ENCODE results near the gene BMP4.

The BMP4 gene

DNA sequence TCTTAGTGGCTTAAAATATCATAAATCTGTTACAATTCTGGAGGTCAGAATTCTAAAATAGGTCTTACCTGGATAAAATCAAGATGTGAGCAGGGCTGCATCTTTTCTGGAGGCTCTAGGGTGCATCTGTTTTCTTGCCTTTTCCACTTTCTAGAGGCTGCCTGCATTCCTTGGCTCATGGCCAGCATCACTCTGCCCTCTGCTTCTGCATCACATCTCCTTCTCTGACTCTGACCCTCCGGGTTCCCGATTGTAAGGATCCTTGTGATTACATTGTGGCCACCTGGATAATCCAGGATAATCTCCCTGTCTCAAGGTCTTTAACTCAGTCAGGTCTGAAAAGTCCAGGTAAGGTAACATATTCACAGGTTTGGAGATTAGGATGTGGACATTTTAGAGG lies 11.0 kb upstream of the BMP4 start:
- intact Hi-C loops (cut with DNase I) = no loop called here
- DNase-seq = no peak

DNA sequence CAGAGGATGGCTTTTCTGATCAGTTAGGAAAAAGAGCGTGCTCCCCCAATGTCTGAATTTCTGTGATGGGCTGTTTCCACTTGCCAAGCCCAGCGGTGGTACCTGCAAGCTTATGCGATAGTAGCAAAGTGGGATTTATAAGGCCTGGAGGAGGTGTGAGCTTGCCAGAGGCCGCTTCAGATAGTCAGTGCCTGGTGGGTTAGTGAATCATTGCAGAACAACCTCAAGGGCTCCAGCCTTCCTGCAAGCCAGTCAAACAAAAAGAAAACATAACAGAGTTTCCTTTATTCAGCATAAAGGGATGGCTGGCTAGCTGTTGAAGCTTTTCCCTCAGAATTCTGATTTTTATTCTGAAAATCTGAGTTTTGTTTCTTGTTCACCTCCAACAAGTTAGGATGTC lies 7.6 kb upstream of the BMP4 start:
- no peak for DNase-seq
- intact Hi-C loops (cut with DNase I) = no loop called here

- peak in 2 of 10 donors; percentile 77 to 81 for DNase-seq
- intact Hi-C loops (cut with DNase I) = no loop called here
Measured at GRCh38 chr14:53963320-53964227, 6.9 kb upstream of the BMP4 start.

DNA sequence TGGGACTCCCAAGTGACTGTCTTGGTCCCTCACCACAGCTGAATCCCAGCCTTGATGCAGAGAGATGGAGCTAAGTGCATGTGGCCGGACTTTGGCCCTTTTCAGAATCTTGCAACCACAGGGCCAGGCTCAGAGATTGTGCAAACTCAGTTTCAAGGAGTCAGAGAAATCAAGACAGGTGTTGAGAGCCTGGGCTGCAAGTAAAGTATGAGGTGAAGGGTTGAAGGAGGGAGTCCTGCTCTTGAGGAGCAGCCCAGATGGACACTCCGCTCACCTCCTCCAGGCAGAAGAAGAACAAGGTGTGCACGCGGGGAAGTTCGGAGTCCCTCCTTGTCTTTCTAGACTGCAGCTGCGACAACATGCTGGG lies 6.3 kb upstream of the BMP4 start:
- intact Hi-C loops (cut with DNase I) = no loop called here
- DNase-seq = no peak

GRCh38 chr14:53958628-53959027 lies 2.0 kb upstream of the BMP4 start:
- no peak for DNase-seq
- intact Hi-C loops (cut with DNase I) = no loop called here

GRCh38 chr14:53957739-53958138 lies 1.1 kb upstream of the BMP4 start:
- no peak for DNase-seq
- intact Hi-C loops (cut with DNase I) = no loop called here

GRCh38 chr14:53955671-53956426 lies 776 bp downstream of the BMP4 start:
- intact Hi-C loops (cut with DNase I) = no loop called here
- peak in 3 of 10 donors; percentile 73 to 79 (median 77) for DNase-seq

DNA sequence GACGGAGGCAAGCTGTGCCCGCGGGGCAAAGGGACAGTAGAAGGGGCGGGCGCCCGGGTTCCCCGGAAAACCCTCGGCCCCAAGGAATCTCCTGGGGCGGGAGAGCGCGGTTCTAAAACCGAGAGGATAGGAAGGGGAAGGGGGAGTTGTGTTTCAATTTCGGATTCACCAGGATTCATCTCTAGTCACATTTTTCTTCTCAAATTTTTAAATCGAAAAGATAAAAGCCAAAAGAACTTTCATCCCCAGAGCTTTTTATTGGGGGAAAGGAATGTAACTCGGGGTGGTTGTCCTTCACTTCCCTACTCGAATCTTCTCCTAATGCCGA lies 1.4 kb downstream of the BMP4 start:
- intact Hi-C loops (cut with DNase I) = no loop called here
- no peak for DNase-seq

DNA sequence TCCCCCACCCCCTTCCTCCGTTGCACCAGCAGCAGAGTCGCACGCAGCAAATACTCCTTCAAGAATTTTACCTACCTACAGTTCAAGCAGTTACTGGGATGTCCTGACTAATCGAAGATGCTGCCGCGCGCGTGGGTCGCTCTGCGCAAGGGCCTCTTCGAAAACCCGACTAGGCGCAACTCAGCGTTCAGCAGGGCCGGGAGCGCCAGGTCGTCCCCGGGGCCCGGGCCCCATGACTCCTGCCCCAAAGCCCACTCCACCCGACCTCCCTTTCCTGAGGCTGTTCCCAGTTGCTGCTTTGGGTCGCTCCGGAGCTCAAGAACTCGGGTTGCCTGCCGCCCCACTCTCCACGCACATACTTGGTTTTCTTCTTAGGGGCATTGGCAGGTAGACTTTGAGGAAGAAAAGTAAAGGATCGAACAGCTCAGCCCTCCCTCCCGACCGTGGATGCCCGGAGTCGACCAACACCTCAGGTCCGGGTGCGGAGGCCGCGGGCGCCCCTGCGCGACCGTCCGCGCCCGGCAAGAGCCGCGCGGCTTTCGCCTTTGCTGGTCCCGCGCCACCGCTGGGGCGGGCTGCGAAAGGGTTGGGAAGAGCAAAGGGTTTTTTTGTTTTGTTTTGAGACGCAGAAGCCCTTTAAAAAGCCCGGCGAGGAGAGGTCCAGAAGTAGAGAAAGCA lies 1.9 kb downstream of the BMP4 start:
- DNase-seq = peak in 5 of 10 donors; percentile 16 to 79 (median 72)
- intact Hi-C loops (cut with DNase I) = no loop called here

DNA sequence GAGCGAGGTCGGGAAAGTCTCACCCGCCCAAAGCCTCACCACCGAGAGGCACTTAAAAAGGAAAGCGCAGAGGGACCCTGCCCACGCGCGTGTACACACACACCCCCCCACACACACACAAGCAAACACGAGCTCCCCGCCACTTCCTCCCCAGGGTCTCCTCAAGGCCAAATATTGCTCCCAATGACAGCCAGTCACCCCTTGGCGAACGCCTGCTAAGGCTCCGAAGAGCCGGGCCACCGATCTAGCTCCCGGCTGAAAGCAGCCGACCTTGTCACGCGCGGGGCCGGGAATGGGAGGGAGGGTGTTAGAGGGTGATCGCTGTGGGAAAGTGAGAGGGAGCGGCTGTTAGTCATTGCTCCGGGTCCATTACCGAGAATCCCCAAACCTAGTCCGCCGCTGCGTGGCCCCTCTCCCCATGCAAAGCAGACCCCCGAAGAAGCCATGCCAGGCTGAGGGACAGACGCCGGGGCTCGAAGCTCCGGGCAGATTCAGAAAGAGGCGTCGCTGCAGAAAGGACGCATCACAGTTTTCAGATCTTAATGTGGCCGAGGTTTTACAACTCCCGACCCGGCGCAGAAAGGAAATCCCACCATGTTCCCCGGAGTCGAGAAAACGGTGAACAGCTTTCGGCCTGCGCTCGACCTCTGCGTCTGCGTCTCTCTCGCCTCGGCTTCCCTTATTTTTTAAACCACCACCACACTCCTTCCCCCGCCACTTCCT lies 2.6 kb downstream of the BMP4 start:
- DNase-seq = peak in 5 of 10 donors; percentile 18 to 87 (median 71)
- intact Hi-C loops (cut with DNase I) = no loop called here

DNA sequence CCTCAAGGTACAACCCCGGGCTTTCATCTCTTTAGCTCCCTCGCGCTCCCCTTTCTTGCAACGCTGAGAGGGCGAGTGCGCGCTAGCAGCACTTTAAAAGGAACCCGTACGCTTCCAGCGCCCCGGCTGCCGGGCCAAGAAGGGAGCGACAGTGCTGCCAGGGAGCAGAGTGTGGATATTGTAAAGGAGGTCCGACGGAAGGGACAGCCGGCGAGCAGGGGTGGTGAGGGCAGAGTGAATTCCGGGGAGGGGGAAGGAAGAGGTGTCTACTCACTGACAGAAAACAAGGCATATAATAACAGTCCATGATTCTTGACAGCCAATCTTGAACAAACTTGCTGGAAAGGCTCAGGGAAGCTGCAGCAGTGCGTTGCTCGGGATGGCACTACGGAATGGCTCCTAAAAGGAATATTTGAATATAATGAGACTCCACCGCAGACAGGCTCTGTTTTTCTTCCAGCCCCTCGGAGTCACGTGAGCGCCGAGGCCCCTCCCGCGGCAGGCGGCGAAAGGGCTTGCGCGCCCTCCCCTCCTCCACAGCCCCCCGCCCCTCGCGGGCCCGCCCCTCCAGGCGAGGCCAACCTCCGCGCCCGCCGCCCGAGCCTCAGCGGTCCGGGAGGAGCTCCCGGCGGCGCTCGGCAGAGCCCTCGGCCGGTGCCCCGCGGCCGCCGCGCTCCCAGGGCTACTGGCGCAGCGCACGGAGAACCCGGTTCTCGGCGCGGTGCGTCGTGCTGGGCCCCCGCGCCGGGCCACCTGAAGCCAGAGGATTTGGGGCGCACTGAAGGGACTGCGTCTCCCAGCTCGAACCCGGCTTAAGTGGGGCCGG lies 3.4 kb downstream of the BMP4 start:
- peak in 8 of 10 donors; percentile 58 to 93 (median 60) for DNase-seq
- intact Hi-C loops (cut with DNase I) = no loop called here

DNA sequence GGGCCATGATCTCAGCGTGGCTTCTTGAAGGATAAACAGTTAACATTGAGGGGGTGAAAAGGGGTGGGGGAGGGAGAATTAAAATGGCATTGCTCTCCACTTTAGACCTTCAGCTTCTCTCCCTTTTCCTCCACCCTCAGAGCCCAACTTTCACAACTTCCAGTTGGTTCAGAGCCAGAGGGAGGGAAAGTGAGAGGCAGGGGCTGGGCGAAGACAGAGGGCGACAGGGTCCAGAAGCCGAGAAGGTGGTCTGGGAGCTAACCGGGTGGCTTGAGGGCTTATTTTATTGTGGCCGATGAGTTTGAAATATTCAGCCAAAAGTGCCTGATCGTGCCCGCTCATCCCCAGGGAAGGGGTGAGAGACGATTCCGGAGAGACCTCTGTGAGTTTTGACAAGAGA lies 4.1 kb downstream of the BMP4 start:
- intact Hi-C loops (cut with DNase I) = no loop called here
- DNase-seq = no peak

DNA sequence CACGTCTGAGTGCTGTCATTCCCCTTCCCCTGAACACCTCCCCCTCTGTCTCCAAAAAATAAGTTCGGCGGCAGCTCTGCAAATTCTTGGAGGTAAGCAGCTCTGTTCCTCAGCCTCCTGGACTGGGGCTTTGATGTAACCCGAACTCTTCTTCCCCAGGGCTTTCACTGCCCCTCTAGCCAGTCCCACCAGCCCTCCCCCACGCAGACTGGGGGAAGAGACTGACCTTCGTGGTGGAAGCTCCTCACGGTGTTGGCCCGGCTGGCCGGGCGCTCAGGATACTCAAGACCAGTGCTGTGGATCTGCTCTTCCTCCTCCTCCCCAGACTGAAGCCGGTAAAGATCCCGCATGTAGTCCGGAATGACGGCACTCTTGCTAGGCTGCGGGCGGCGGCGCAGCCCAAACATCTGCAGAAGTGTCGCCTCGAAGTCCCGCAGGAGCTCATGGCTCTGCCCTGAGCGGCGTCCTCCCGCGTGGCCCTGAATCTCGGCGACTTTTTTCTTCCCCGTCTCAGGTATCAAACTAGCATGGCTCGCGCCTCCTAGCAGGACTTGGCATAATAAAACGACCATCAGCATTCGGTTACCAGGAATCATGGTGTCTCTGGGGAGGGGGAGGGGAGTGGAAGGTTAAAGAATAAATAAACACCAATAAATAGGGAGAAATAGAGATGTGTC lies 4.9 kb downstream of the BMP4 start:
- DNase-seq = peak in 2 of 10 donors; percentile 67 to 76
- intact Hi-C loops (cut with DNase I) = no loop called here

GRCh38 chr14:53951243-53951626 lies 5.4 kb downstream of the BMP4 start:
- intact Hi-C loops (cut with DNase I) = no loop called here
- DNase-seq = no peak

DNA sequence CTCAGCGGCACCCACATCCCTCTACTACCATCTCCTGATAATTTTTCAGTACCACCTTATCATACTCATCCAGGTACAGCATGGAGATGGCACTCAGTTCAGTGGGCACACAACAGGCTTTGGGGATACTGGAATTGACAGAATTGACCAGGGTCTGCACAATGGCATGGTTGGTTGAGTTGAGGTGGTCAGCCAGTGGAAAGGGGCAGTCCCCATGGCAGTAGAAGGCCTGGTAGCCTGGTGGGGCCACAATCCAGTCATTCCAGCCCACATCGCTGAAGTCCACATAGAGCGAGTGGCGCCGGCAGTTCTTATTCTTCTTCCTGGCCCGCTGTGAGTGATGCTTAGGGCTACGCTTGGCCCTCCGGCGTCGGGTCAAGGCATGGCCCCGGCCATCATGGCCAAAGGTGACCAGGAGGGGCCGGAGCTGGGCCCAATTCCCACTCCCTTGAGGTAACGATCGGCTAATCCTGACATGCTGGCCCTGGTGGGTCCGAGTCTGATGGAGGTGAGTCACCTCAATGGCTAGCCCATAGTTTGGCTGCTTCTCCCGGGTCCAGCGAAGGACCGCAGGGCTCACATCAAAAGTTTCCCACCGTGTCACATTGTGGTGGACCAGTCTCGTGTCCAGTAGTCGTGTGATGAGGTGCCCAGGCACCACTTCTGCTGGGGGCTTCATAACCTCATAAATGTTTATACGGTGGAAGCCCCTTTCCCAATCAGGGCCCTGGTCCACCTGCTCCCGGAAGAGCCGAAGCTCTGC lies 6.4 kb downstream of the BMP4 start:
- peak in 1 of 10 donors; percentile 70 for DNase-seq
- intact Hi-C loops (cut with DNase I) = no loop called here

DNA sequence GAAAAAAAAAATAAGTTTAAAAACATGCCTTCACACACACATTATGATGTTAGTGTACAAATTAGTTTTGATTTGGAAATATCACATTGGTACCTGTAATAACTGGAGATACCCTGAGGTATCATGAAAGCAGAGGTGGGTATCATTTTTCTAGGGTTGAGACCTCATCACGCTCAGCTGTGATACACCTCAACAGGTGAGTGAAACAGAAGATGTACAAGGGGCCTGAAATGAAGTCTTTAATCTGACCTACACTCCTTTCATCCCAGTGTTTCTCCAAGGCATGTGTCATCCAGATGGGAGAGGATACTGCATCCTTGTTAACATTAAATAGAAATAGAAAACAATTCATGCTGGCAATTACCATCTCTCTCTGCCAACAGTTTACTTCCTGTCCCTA lies 7.4 kb downstream of the BMP4 start:
- intact Hi-C loops (cut with DNase I) = no loop called here
- no peak for DNase-seq

DNA sequence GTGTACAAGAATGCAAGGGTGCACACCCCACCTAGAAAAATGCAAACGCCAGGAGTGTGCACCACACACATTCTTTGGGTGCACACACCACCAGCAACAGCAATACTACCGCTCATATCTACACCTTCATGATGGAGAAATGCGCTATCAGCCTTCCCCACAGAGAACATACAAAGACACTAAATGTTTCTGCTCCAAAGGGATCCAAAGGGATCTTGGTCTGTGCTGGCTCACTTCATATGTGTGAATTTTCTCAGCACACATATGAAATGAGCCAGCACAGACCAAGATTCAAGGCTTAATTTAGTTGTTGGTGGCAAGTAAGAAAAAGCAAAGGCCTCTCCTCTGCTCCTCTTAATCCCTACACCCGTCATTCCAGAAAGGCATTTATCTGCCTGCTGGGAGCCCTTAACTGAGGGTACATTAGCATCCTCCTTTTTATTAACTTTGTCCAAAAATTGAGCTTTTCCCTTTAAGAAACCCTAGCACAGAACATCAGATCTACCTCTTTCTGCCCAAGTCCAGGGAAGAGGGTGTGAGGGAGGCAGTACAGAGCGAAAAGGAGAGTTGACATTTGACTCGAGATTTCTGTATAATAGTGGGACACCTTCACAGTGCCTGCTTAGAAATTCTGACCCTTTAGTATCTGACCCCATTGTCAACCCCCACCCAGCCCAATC lies 8.3 kb downstream of the BMP4 start:
- DNase-seq = no peak
- intact Hi-C loops (cut with DNase I) = no loop called here
